ACC112 (cell line): ENCODE data around the gene CDH2.

ENCODE experiments used
- H2AFZ ChIP-seq: fragments of 200-600 bp; sonication (generic); one replicate; pipeline ENCODE4 v1.6.0; 2017; ENCODE audit warnings: antibody characterized with exemption, low read length; ENCODE audit not compliant: unreplicated experiment
- H3K27ac ChIP-seq: fragments of 200-600 bp; sonication (generic); 2 replicates; pipeline ENCODE4 v1.5.1; 2014; ENCODE audit warnings: low read depth, mild to moderate bottlenecking, antibody characterized with exemption, low read length, moderate library complexity
- H3K27me3 ChIP-seq: fragments of 200-600 bp; sonication (generic); 2 replicates; pipeline ENCODE4 v1.6.1; 2014; ENCODE audit warnings: mild to moderate bottlenecking, antibody characterized with exemption, low read length, moderate library complexity, mixed read lengths; ENCODE audit not compliant: insufficient read depth
- H3K36me3 ChIP-seq: fragments of 200-600 bp; sonication (generic); 2 replicates; pipeline ENCODE4 v1.6.1; 2016; ENCODE audit warnings: mild to moderate bottlenecking, antibody characterized with exemption, low read length, moderate library complexity, mixed read lengths; ENCODE audit not compliant: insufficient read depth
- H3K4me1 ChIP-seq: fragments of 200-600 bp; sonication (generic); one replicate; pipeline ENCODE4 v1.6.1; 2016; ENCODE audit warnings: low read length, mixed read lengths; ENCODE audit not compliant: insufficient read depth, unreplicated experiment, control insufficient read depth
- H3K4me3 ChIP-seq: fragments of 200-600 bp; sonication (generic); 2 replicates; pipeline ENCODE4 v1.5.1; 2014; ENCODE audit warnings: mild to moderate bottlenecking, low read depth, low read length
- H3K79me2 ChIP-seq: fragments of 200-600 bp; sonication (generic); one replicate; pipeline ENCODE4 v1.6.0; 2016; ENCODE audit warnings: low read length; ENCODE audit not compliant: control insufficient read depth, unreplicated experiment, insufficient read depth

CDH2 gene

DNA sequence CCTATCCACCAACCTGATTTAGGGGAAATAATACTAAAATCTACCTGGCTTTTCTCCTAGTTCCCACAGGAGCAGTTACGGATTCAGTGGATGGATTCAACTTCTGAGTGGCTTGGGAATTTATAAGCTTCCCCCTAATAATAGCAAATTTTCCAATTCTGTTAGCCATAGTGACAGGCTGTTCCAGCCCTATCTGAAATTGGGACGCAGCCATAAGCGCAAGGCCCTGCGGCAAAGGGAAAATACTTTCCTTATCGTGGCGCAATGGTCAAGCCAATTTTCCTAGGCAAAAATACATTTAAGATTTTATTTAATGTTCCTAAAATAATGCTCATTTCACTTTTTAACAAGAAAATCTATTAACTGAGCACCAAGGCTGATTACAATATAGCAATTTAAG is 49.7 kb downstream of the CDH2 start:
- peaks cover 35% of the 10 kb centered on the region for H3K4me1 ChIP-seq
- H3K27ac ChIP-seq, result no peak overlapping the region
- H3K79me2 ChIP-seq, result peaks cover 42% of the 10 kb centered on the region
- H3K4me3 ChIP-seq, result no peak overlapping the region
- no peak overlapping the region for H2AFZ ChIP-seq
- no peaks in the 10 kb centered on the region for H3K27me3 ChIP-seq
- no peaks in the 10 kb centered on the region for H3K36me3 ChIP-seq

DNA sequence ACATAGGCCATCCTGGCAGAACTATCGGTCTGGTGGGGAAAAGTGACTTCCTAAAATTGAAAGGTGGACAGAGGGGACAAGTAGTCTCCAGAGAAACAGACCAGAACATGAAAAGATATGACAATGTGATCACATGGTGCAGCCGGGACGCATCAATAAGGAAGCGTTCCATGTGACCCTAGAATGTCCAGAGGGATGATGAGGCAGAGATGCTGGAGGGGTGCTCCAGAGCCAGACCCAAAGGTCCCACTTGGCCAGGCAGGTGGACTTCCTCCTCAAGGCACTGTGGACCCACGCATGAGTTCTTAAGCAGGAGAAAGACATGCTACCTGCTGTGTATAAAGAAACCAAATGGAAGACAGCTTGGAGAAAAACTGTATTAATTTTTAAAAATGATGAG is 50.2 kb downstream of the CDH2 start:
- Histone ChIP-seq H3K36me3 (no peaks in the 10 kb centered on the region), H3K4me1 (peaks cover 35% of the 10 kb centered on the region), H2AFZ (no peak overlapping the region), H3K27me3 (no peaks in the 10 kb centered on the region), H3K27ac (no peak overlapping the region), H3K4me3 (no peak overlapping the region), H3K79me2 (peaks cover 41% of the 10 kb centered on the region)

DNA sequence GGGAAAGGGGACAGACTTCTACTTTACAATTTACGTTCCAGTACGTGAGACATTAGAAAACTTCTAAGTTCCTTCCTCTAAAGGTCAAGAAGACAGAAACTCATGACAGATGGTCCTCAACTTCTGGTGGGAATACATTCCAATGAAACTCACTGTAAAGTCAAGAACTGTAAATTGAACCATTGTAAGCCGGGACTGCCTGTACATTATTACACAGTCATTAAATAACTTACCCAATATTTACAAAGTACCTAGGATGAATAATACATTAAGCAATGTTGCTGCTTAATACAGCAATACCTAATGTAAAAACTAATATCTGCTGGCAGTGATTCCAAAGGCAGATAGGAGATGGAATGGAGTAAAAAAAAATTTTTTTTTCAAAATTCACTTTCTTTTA is 51.9 kb downstream of the CDH2 start:
- Histone ChIP-seq H2AFZ (peak overlapping the region; percentile 16), H3K36me3 (no peaks in the 10 kb centered on the region), H3K4me3 (peak overlapping the region; percentile 62), H3K79me2 (peaks cover 37% of the 10 kb centered on the region), H3K27me3 (no peaks in the 10 kb centered on the region), H3K27ac (peak overlapping the region; percentile 41), H3K4me1 (peaks cover 35% of the 10 kb centered on the region)

DNA sequence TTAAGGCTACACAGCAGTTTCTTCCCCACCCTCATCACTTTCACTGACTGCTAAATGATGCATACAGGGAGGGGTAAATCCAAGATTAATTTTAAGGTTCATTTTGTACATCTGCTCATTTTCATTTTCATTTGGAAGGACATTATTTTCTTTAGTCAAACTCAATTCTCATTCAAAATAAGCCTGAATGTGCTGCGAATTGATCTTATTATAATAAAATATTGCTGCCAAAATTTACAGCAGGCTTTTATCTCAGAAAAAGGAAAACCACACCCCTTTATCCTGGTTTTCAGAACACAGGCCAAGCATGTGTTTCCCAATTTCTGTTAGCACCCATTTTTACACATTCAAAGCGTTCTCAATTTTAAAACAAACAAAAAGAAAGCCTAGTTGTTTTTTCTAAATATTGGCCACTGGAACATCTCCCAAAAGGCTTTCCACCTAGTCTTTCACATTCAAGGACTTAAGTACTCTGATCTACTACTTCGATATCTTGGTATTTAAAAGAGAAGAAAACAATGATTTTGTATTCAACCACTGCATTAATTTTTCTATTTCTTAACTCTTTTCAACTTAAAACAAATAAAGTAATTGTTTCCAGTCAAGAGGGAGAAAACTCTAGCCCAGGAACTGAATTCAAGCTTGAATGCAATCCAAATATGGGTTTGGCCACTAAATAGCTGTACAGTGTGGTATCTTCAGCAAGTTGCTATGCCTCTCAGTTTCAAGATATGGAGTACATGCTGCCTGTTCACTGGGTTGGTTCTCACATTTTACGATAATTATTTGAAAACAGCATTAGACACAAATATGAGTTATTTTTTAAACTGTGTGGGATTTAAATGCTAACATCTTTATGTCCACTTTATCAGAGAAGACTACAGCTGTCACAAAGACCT is 52.5 kb downstream of the CDH2 start:
- H2AFZ ChIP-seq, result peak overlapping the region; percentile 47
- no peaks in the 10 kb centered on the region for H3K27me3 ChIP-seq
- no peaks in the 10 kb centered on the region for H3K36me3 ChIP-seq
- peaks cover 41% of the 10 kb centered on the region for H3K79me2 ChIP-seq
- H3K27ac ChIP-seq, result peak overlapping the region; percentile 41
- H3K4me1 ChIP-seq, result peaks cover 35% of the 10 kb centered on the region
- peak overlapping the region; percentile 62 for H3K4me3 ChIP-seq

DNA sequence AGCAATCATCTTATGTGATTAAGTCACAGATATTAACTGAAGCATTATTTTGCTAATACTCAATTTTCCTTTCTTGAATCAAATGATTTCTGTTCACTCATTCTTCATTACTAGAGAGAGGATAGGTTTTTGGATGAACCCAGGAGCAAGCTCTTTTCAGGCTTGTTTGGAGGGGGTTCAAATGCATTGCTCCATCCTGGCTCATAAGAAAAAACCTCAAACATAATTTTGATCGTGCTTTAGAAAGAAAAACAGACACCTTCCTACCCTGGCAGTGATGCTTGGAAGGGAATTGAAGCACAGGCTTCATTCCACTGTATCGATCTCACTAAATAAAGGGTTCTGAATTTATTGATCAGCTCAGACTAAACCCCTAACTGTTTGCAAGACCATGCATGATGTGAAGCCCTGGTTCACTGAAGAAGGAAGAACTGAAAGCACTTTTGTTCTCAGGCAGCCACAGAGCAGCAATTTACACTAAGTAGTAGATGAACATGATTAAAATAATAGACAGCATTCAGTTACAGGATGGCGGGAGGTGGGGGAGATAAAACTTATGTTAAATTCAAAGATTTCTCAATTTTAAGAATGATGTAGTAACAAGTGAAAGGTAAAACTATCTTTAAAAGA is 53.4 kb downstream of the CDH2 start:
- peak overlapping the region; percentile 62 for H3K4me3 ChIP-seq
- no peaks in the 10 kb centered on the region for H3K27me3 ChIP-seq
- H3K79me2 ChIP-seq, result peaks cover 42% of the 10 kb centered on the region
- H3K4me1 ChIP-seq, result peaks cover 32% of the 10 kb centered on the region
- H2AFZ ChIP-seq, result peak overlapping the region; percentile 47
- 0 out of 2 replicates have a peak overlapping the region, but pooled peaks have one; percentile 41 for H3K27ac ChIP-seq
- no peaks in the 10 kb centered on the region for H3K36me3 ChIP-seq

DNA sequence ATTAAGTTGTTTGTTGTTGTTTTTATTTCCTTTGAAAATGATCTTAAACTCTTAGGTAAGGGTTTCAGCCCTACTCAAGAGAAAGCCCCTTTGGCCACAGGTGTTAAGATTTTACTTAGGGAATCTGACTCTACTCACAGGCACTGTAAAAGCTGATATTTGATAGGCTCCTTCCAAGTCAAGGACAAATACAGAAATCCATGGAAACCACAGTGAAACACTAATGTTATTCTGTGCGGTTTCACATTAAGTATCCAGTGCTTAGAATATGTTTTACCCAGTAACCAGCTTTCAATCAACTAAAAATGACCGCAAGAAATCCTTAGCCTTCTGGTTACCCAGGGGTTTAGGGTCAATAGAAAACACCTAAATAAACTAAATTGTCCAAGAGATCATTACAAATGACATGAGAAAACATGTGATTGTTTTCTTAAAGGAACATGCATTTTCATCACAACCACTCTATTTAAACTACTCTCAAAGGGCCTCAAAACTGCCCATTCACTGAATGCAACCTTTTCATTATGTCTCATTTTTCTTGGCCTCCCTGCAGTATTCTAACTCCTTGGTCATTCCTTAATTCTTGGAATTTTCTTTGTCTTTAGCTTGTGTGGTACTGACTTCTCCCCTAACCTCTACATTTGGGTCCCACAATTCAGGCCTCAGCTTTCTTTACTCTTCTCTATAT is 56.0 kb downstream of the CDH2 start:
- Histone ChIP-seq H3K36me3 (no peaks in the 10 kb centered on the region), H3K27ac (no peak overlapping the region), H3K27me3 (no peaks in the 10 kb centered on the region), H2AFZ (no peak overlapping the region), H3K4me3 (no peak overlapping the region), H3K4me1 (peaks cover 33% of the 10 kb centered on the region), H3K79me2 (peaks cover 41% of the 10 kb centered on the region)

DNA sequence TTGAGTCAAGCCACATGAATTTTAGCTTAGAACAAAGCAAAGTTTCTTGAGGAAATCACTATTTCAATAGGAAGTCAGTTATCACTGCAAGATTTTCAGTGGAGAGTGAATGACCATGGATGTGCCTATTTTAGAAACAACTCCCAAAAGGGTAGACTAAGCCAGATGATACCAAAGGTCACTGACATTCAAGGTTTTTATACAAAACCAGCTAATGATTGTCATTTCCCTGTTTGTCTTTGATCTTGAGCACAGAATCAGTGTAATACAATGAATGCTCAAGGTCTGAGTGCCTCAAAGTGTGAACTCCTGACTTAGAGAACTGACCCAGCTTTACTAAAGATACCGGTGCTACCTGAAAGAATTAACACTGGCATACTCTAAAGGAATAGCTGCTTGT is 60.5 kb downstream of the CDH2 start:
- Histone ChIP-seq H3K27ac (peak overlapping the region; percentile 96), H3K4me1 (peaks cover 49% of the 10 kb centered on the region), H3K27me3 (no peaks in the 10 kb centered on the region), H3K79me2 (peaks cover 28% of the 10 kb centered on the region), H3K36me3 (no peaks in the 10 kb centered on the region), H3K4me3 (no peak overlapping the region), H2AFZ (no peak overlapping the region)

DNA sequence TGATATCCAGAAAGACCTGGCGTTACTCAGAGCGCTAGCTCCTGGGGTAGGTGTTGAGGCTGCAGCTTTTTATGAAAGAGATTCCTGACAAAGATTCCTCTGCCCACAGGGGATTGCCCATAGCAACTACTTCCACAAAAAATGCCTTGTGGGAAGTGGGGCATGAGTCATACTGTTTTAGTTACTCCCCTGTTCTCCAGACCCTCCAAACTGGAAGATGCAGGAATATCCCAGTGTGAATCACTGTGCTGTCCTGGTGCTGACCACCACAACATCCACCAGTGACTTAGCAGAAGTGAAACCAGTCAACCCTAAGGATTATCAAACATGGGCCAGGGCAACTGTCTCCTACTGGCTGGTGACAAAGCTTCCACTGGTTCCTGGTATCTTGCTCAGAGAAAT is 61.8 kb downstream of the CDH2 start:
- Histone ChIP-seq H3K36me3 (no peaks in the 10 kb centered on the region), H2AFZ (no peak overlapping the region), H3K27me3 (no peaks in the 10 kb centered on the region), H3K27ac (peak overlapping the region; percentile 96), H3K79me2 (peaks cover 34% of the 10 kb centered on the region), H3K4me3 (peak overlapping the region; percentile 60), H3K4me1 (peaks cover 62% of the 10 kb centered on the region)

DNA sequence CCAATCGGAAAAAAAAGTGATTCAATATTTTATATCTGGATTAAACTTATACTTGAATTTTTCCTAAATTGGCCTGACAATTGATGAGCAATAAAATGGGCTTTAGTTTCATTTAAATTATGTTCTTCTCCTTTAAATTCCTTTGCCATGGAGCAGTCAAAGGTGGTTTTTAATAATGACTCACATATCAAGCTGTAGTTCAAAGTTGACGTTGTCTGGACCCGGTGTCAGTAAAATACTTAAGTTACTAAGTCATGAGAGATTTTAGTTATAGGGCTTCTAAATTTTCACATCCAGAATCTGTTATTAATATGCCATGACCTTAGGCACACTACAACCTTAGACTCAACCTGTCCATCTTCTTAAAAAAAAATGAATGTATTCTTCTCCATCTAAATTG is 62.5 kb downstream of the CDH2 start:
- H3K4me3 ChIP-seq, result peak overlapping the region; percentile 60
- H3K27me3 ChIP-seq, result no peaks in the 10 kb centered on the region
- peaks cover 35% of the 10 kb centered on the region for H3K79me2 ChIP-seq
- no peak overlapping the region for H2AFZ ChIP-seq
- H3K36me3 ChIP-seq, result no peaks in the 10 kb centered on the region
- peaks cover 69% of the 10 kb centered on the region for H3K4me1 ChIP-seq
- peak overlapping the region; percentile 96 for H3K27ac ChIP-seq

DNA sequence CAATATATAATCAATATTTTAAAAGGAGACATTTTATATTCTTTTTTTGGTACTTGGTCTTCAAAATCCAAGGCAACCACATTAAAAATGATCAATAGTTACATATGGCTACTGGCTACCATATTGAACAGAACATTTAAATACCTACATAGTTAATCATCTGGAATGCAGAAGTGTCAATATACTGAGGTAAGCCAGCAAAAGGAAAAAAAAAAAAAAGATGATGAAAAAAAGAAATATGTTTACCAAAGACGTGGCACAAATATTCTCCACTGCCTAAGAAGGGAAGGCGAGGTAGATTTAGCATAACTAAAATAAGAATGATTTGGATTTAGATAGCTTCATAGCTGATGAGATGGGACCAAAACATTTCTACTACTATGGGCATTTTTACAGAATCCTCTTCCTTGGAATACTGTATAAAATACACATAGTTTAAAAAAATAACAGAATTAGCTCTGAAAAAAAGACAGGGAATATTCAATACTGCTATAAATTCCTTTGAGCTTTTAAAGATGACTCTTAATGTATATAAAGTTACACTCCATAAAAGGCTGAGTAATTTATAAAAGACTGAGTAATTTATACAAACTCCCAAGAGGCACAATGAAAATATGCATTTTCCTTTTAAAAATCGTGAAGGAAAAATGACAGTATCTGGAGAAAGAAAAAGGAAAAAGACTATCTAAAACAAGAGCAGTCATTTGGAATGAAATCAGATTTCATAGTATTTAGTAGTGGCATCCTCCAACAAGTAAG is 63.5 kb downstream of the CDH2 start:
- peaks cover 39% of the 10 kb centered on the region for H3K79me2 ChIP-seq
- no peaks in the 10 kb centered on the region for H3K36me3 ChIP-seq
- peak overlapping the region; percentile 55 for H2AFZ ChIP-seq
- no peaks in the 10 kb centered on the region for H3K27me3 ChIP-seq
- H3K4me1 ChIP-seq, result peaks cover 79% of the 10 kb centered on the region
- H3K27ac ChIP-seq, result peak overlapping the region; percentile 96
- H3K4me3 ChIP-seq, result peak overlapping the region; percentile 52
